SK-N-SH treated with all-trans-retinoic acid at 6 μM for 48 hours (cell line): Measurements from ENCODE around the gene SLC4A1AP.

Experiments used
- ARNTL ChIP-seq: fragments of 450-650 bp; formaldehyde crosslinking; IDR thresholded peaks from 2 replicates; pipeline ENCODE4 v1.5.0; 2020; ENCODE audit warnings: low read depth, mild to moderate bottlenecking, moderate library complexity, borderline replicate concordance
- CSDC2 ChIP-seq: fragments of 250-450 bp; sonication (Bioruptor Pico); IDR thresholded peaks from 2 replicates; pipeline ENCODE4 v1.5.0; 2020; ENCODE audit warnings: mild to moderate bottlenecking, moderate library complexity
- CSRNP3 ChIP-seq: fragments of 250-450 bp; sonication (Bioruptor Pico); IDR thresholded peaks from 2 replicates; pipeline ENCODE4 v1.5.1; 2021; ENCODE audit warnings: mild to moderate bottlenecking, moderate library complexity
- OSR1 ChIP-seq: fragments of 250-450 bp; sonication (Bioruptor Pico); IDR thresholded peaks from 2 replicates; pipeline ENCODE4 v1.8.0; 2022; ENCODE audit warnings: moderate library complexity, mild to moderate bottlenecking, inconsistent platforms
- PPARA ChIP-seq: fragments of 250-450 bp; sonication (Bioruptor Pico); IDR thresholded peaks from 2 replicates; pipeline ENCODE4 v1.5.0; 2020; ENCODE audit warnings: mild to moderate bottlenecking, borderline replicate concordance
- RARB ChIP-seq: fragments of 250-450 bp; sonication (Bioruptor Pico); IDR thresholded peaks from 2 replicates; pipeline ENCODE4 v1.8.0; 2021; ENCODE audit warnings: mild to moderate bottlenecking, moderate library complexity
- TCF4 ChIP-seq: fragments of 250-450 bp; sonication (Bioruptor Pico); IDR thresholded peaks from 2 replicates; pipeline ENCODE4 v1.8.0; 2021; ENCODE audit warnings: mild to moderate bottlenecking, moderate library complexity, borderline replicate concordance
- ZFP3 ChIP-seq: fragments of 250-450 bp; sonication (Bioruptor Pico); IDR thresholded peaks from 2 replicates; pipeline ENCODE4 v1.5.0; 2020; ENCODE audit warnings: mild to moderate bottlenecking, moderate library complexity
- ZFP30 ChIP-seq: fragments of 450-650 bp; formaldehyde crosslinking; IDR thresholded peaks from 2 replicates; pipeline ENCODE4 v1.5.0; 2022; ENCODE audit warnings: mild to moderate bottlenecking, moderate library complexity
- ZNF565 ChIP-seq: fragments of 450-650 bp; formaldehyde crosslinking; conservative IDR thresholded peaks from 2 replicates; pipeline ENCODE4 v1.5.0; 2020; ENCODE audit warnings: low read depth, mild to moderate bottlenecking, moderate library complexity
- ZNF8 ChIP-seq: fragments of 450-650 bp; formaldehyde crosslinking; IDR thresholded peaks from 2 replicates; pipeline ENCODE4 v1.5.0; 2020; ENCODE audit warnings: mild to moderate bottlenecking, moderate library complexity
- TF ChIP-seq, protein P1 (sequence below): fragments of 250-450 bp; sonication (Bioruptor Pico); IDR thresholded peaks from 2 replicates; pipeline ENCODE4 v1.8.0; 2020; ENCODE audit warnings: mild to moderate bottlenecking, moderate library complexity, borderline replicate concordance
- TF ChIP-seq, protein P2 (sequence below): fragments of 250-450 bp; sonication (Bioruptor Pico); IDR thresholded peaks from 2 replicates; pipeline ENCODE4 v1.5.1; 2020; ENCODE audit warnings: low read depth, mild to moderate bottlenecking, moderate library complexity

DNA sequence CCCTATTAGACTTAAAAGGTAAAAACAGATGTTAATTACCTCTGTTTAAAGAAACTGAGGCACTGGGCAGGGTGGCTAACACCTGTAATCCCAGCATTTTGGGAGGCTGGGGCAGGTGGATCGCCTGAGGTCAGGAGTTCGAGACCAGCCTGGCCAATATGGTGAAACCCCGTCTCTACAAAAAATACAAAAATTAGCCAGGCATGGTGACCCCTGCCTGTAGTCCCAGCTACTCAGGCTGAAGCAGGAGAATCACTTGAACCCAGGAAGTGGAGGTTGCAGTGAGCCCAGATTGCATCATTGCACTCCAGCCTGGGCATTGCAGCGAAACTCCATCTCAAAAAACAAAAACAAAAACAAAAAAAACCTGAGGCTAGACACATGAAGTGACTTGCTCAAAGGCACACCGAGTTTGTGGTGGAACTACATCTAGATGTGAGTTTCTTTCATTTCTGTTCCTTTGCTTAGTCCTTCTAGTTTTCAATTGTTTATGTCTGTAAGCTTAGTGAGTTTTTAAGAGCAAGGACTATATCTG, 40.7 kb downstream of the SLC4A1AP start:
- TF ChIP-seq, protein P1, sequence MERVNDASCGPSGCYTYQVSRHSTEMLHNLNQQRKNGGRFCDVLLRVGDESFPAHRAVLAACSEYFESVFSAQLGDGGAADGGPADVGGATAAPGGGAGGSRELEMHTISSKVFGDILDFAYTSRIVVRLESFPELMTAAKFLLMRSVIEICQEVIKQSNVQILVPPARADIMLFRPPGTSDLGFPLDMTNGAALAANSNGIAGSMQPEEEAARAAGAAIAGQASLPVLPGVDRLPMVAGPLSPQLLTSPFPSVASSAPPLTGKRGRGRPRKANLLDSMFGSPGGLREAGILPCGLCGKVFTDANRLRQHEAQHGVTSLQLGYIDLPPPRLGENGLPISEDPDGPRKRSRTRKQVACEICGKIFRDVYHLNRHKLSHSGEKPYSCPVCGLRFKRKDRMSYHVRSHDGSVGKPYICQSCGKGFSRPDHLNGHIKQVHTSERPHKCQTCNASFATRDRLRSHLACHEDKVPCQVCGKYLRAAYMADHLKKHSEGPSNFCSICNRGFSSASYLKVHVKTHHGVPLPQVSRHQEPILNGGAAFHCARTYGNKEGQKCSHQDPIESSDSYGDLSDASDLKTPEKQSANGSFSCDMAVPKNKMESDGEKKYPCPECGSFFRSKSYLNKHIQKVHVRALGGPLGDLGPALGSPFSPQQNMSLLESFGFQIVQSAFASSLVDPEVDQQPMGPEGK (CRISPR knock-in tag), result no peak
- TF ChIP-seq RARB (CRISPR knock-in tag) (no peak), CSRNP3 (CRISPR knock-in tag) (no peak), ZFP30 (CRISPR knock-in tag) (no peak), ZNF8 (CRISPR knock-in tag) (no peak), ZNF565 (CRISPR knock-in tag) (no peak), PPARA (CRISPR knock-in tag) (no peak), OSR1 (CRISPR knock-in tag) (no peak), ZFP3 (CRISPR knock-in tag) (no peak), TCF4 (CRISPR knock-in tag) (no peak), ARNTL (CRISPR knock-in tag) (no peak), CSDC2 (CRISPR knock-in tag) (no peak)
- TF ChIP-seq, protein P2, sequence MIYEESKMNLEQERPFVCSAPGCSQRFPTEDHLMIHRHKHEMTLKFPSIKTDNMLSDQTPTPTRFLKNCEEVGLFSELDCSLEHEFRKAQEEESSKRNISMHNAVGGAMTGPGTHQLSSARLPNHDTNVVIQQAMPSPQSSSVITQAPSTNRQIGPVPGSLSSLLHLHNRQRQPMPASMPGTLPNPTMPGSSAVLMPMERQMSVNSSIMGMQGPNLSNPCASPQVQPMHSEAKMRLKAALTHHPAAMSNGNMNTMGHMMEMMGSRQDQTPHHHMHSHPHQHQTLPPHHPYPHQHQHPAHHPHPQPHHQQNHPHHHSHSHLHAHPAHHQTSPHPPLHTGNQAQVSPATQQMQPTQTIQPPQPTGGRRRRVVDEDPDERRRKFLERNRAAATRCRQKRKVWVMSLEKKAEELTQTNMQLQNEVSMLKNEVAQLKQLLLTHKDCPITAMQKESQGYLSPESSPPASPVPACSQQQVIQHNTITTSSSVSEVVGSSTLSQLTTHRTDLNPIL, result no peak
